ENCODE data around the gene TVP23C. TPM values are rescaled to one million over a fixed set of nuclear protein-coding genes. Genes with fewer than 3 reads are reported as not detected.
"Not testable (repeated sequence)": the region's sequence is repeated elsewhere in the genome, so short reads cannot be mapped to it uniquely, and the experiment has no call there.

The TVP23C gene
- total and polyA plus RNA-seq, 9 donors: 4.9 to 15.6 (median 9.3) TPM

DNA sequence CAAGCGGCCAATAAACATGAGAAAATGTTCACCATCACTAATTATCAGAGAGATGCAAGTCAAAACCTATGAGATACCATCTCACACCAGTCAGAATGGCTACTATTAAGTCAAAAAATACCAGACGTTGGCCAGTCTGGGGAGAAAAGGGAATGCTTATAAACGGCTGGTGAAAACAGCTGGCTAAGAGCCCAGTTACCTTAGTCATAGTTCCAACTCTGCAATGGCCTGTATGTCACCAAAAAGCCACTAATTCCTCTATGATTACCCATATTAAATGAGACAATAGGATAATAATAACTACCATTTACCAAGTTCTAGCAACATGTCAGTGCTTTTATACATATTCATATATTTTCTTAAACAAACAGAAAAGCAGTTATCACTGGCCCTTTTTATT is 52.9 kb downstream of the TVP23C start:
- Histone ChIP-seq H3K4me1 (ENCODE audit: control insufficient read depth, insufficient read depth, low read length) (peaks cover 2% of the 10 kb centered on the region), H3K9me3 (replicated peaks; ENCODE audit: control insufficient read depth, low read depth, low read length) (no peaks in the 10 kb centered on the region), H3K27ac (ENCODE audit: low read length) (no peak overlapping the region), H3K4me3 (ENCODE audit: low read length) (no peak overlapping the region), H3K36me3 (ENCODE audit: control insufficient read depth, insufficient read depth, low read length) (peaks cover 10% of the 10 kb centered on the region), H3K27me3 (ENCODE audit: control insufficient read depth, insufficient read depth, low read length) (no peaks in the 10 kb centered on the region)
- WGBS (ENCODE audit: insufficient coverage): no CpG with 5 or more reads among the region's 3 CpGs
- DNase-seq: no peak

DNA sequence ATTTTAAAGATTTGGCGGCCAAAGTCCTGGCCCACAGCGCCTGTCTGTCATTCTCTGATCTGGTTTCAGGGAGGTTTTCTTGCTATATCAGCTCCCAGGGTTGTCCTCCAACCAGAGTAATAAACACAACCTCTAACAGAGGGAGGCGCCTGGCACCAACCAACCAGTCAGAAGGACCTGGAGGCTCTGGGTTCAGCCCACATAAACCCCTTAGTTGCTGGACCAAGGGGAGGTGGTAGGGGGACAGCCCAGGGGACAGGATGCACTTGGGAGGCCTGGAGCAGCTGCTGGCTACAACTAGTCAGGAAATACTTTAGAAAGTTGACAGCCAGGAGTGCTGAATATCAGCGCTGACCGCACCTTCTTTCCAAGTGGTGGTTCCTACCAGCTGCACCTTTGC is 54.2 kb downstream of the TVP23C start:
- 90% methylated on average over 2 of the region's 5 CpGs for WGBS (ENCODE audit: insufficient coverage)
- Histone ChIP-seq H3K27me3 (ENCODE audit: control insufficient read depth, insufficient read depth, low read length) (no peaks in the 10 kb centered on the region), H3K4me3 (ENCODE audit: low read length) (no peak overlapping the region), H3K4me1 (ENCODE audit: control insufficient read depth, insufficient read depth, low read length) (peaks cover 2% of the 10 kb centered on the region), H3K27ac (ENCODE audit: low read length) (no peak overlapping the region), H3K9me3 (replicated peaks; ENCODE audit: control insufficient read depth, low read depth, low read length) (no peaks in the 10 kb centered on the region), H3K36me3 (ENCODE audit: control insufficient read depth, insufficient read depth, low read length) (peaks cover 4% of the 10 kb centered on the region)
- no peak for DNase-seq

DNA sequence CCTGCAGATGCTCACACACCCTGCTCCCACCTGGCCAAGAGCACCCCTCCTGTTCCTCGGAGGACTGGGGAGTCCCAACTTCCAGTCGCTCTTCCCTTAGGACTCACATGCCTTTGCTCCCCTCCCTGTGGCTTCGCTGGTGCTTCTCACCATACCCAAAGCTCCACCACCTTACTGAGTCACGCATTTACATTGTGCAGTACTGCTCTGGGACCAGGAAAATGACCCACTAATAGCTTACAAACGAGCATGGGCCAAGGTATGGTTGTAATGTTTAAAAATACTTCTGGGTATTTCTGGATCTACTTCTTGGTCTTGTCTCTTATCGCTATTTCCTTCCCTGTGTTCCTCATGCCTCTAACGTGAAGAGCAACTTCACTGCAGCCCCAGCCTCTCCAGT is 54.8 kb downstream of the TVP23C start:
- no peak for DNase-seq
- H3K9me3 ChIP-seq (replicated peaks; ENCODE audit: control insufficient read depth, low read depth, low read length): no peaks in the 10 kb centered on the region
- H3K4me3 ChIP-seq (ENCODE audit: low read length): no peak overlapping the region
- H3K27ac ChIP-seq (ENCODE audit: low read length): no peak overlapping the region
- WGBS (ENCODE audit: insufficient coverage): 50% methylated on average over 2 of the region's 7 CpGs
- peaks cover 2% of the 10 kb centered on the region for H3K4me1 ChIP-seq (ENCODE audit: control insufficient read depth, insufficient read depth, low read length)
- no peaks in the 10 kb centered on the region for H3K27me3 ChIP-seq (ENCODE audit: control insufficient read depth, insufficient read depth, low read length)
- peaks cover 4% of the 10 kb centered on the region for H3K36me3 ChIP-seq (ENCODE audit: control insufficient read depth, insufficient read depth, low read length)

GRCh38 chr17:15507896-15508295 is 55.4 kb downstream of the TVP23C start:
- Histone ChIP-seq H3K36me3 (ENCODE audit: control insufficient read depth, insufficient read depth, low read length) (peaks cover 4% of the 10 kb centered on the region), H3K27me3 (ENCODE audit: control insufficient read depth, insufficient read depth, low read length) (no peaks in the 10 kb centered on the region), H3K4me3 (ENCODE audit: low read length) (no peak overlapping the region), H3K27ac (ENCODE audit: low read length) (no peak overlapping the region), H3K4me1 (ENCODE audit: control insufficient read depth, insufficient read depth, low read length) (peaks cover 4% of the 10 kb centered on the region), H3K9me3 (replicated peaks; ENCODE audit: control insufficient read depth, low read depth, low read length) (no peaks in the 10 kb centered on the region)
- 100% methylated on average over 1 of the region's 3 CpGs for WGBS (ENCODE audit: insufficient coverage)
- no peak for DNase-seq

GRCh38 chr17:15507001-15507400 is 56.3 kb downstream of the TVP23C start:
- no peak overlapping the region for H3K27ac ChIP-seq (ENCODE audit: low read length)
- 98% methylated on average over 6 of the region's 9 CpGs for WGBS (ENCODE audit: insufficient coverage)
- H3K4me1 ChIP-seq (ENCODE audit: control insufficient read depth, insufficient read depth, low read length): peaks cover 12% of the 10 kb centered on the region
- no peaks in the 10 kb centered on the region for H3K27me3 ChIP-seq (ENCODE audit: control insufficient read depth, insufficient read depth, low read length)
- H3K4me3 ChIP-seq (ENCODE audit: low read length): no peak overlapping the region
- H3K9me3 ChIP-seq (replicated peaks; ENCODE audit: control insufficient read depth, low read depth, low read length): no peaks in the 10 kb centered on the region
- H3K36me3 ChIP-seq (ENCODE audit: control insufficient read depth, insufficient read depth, low read length): peaks cover 4% of the 10 kb centered on the region
- DNase-seq: no peak

GRCh38 chr17:15505708-15506107 is 57.6 kb downstream of the TVP23C start:
- H3K27ac ChIP-seq (ENCODE audit: low read length); H3K4me3 ChIP-seq (ENCODE audit: low read length); H3K9me3 ChIP-seq (replicated peaks; ENCODE audit: control insufficient read depth, low read depth, low read length); DNase-seq; H3K36me3 ChIP-seq (ENCODE audit: control insufficient read depth, insufficient read depth, low read length); H3K27me3 ChIP-seq (ENCODE audit: control insufficient read depth, insufficient read depth, low read length): not testable (repeated sequence)
- peaks cover 17% of the 10 kb centered on the region for H3K4me1 ChIP-seq (ENCODE audit: control insufficient read depth, insufficient read depth, low read length)
- WGBS (ENCODE audit: insufficient coverage): 96% methylated on average over 14 of the region's 32 CpGs

DNA sequence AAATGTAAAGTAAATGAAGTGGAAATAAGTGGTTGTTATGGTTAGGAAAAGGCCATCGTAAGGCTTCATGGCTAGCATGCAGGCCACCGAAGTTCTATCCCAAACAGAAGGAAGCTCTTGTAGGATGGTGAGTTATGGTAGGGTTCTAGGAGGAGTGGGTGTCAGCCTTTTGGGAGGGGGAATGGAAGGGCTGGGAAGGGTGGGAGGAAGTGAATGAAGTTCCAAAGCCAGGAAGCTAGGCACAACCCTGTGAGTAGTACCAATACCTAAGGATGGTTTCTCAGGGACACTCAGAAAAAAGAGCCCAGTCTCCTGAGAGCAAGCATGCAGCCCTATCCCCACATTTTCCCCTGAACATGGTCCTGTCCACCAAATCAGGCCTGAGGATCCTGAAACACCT is 59.6 kb downstream of the TVP23C start:
- Histone ChIP-seq H3K27ac (ENCODE audit: low read length) (no peak overlapping the region), H3K4me1 (ENCODE audit: control insufficient read depth, insufficient read depth, low read length) (peaks cover 17% of the 10 kb centered on the region), H3K36me3 (ENCODE audit: control insufficient read depth, insufficient read depth, low read length) (no peaks in the 10 kb centered on the region), H3K27me3 (ENCODE audit: control insufficient read depth, insufficient read depth, low read length) (no peaks in the 10 kb centered on the region), H3K4me3 (ENCODE audit: low read length) (no peak overlapping the region), H3K9me3 (replicated peaks; ENCODE audit: control insufficient read depth, low read depth, low read length) (no peaks in the 10 kb centered on the region)
- 100% methylated on average over 2 of the region's 2 CpGs for whole genome bisulfite sequencing (ENCODE audit: insufficient coverage)
- DNase-seq: no peak

- Histone ChIP-seq H3K4me1 (ENCODE audit: control insufficient read depth, insufficient read depth, low read length) (peaks cover 17% of the 10 kb centered on the region), H3K36me3 (ENCODE audit: control insufficient read depth, insufficient read depth, low read length) (no peaks in the 10 kb centered on the region), H3K27ac (ENCODE audit: low read length) (peak overlapping the region; percentile 88), H3K4me3 (ENCODE audit: low read length) (peak overlapping the region; percentile 35), H3K27me3 (ENCODE audit: control insufficient read depth, insufficient read depth, low read length) (no peaks in the 10 kb centered on the region), H3K9me3 (replicated peaks; ENCODE audit: control insufficient read depth, low read depth, low read length) (no peaks in the 10 kb centered on the region)
- DNase-seq: peak; percentile 99
- 13% methylated on average over 29 of the region's 32 CpGs for WGBS (ENCODE audit: insufficient coverage)
Measured at GRCh38 chr17:15502369-15503112, 60.7 kb downstream of the TVP23C start.

- H3K36me3 ChIP-seq (ENCODE audit: control insufficient read depth, insufficient read depth, low read length): no peaks in the 10 kb centered on the region
- H3K4me1 ChIP-seq (ENCODE audit: control insufficient read depth, insufficient read depth, low read length): peaks cover 17% of the 10 kb centered on the region
- 70% methylated on average over 2 of the region's 7 CpGs for WGBS (ENCODE audit: insufficient coverage)
- peak overlapping the region; percentile 88 for H3K27ac ChIP-seq (ENCODE audit: low read length)
- H3K27me3 ChIP-seq (ENCODE audit: control insufficient read depth, insufficient read depth, low read length): no peaks in the 10 kb centered on the region
- H3K9me3 ChIP-seq (replicated peaks; ENCODE audit: control insufficient read depth, low read depth, low read length): no peaks in the 10 kb centered on the region
- H3K4me3 ChIP-seq (ENCODE audit: low read length): no peak overlapping the region
- peak; percentile 27 for DNase-seq
Measured at GRCh38 chr17:15501793-15502192, 61.5 kb downstream of the TVP23C start.

GRCh38 chr17:15501282-15501681 is 62.0 kb downstream of the TVP23C start:
- no peak overlapping the region for H3K4me3 ChIP-seq (ENCODE audit: low read length)
- peaks cover 17% of the 10 kb centered on the region for H3K4me1 ChIP-seq (ENCODE audit: control insufficient read depth, insufficient read depth, low read length)
- no peak for DNase-seq
- H3K36me3 ChIP-seq (ENCODE audit: control insufficient read depth, insufficient read depth, low read length): no peaks in the 10 kb centered on the region
- no peak overlapping the region for H3K27ac ChIP-seq (ENCODE audit: low read length)
- H3K9me3 ChIP-seq (replicated peaks; ENCODE audit: control insufficient read depth, low read depth, low read length): no peaks in the 10 kb centered on the region
- WGBS (ENCODE audit: insufficient coverage): 47% methylated on average over 2 of the region's 3 CpGs
- H3K27me3 ChIP-seq (ENCODE audit: control insufficient read depth, insufficient read depth, low read length): no peaks in the 10 kb centered on the region

- Histone ChIP-seq H3K27ac (ENCODE audit: low read length) (no peak overlapping the region), H3K4me3 (ENCODE audit: low read length) (no peak overlapping the region), H3K36me3 (ENCODE audit: control insufficient read depth, insufficient read depth, low read length) (no peaks in the 10 kb centered on the region), H3K4me1 (ENCODE audit: control insufficient read depth, insufficient read depth, low read length) (peaks cover 19% of the 10 kb centered on the region), H3K27me3 (ENCODE audit: control insufficient read depth, insufficient read depth, low read length) (no peaks in the 10 kb centered on the region), H3K9me3 (replicated peaks; ENCODE audit: control insufficient read depth, low read depth, low read length) (no peaks in the 10 kb centered on the region)
- WGBS (ENCODE audit: insufficient coverage): no CpG with 5 or more reads among the region's 2 CpGs
- no peak for DNase-seq
Measured at GRCh38 chr17:15498107-15498506, 65.2 kb downstream of the TVP23C start.
